Testis (tissue), 3 donors: Measurements from ENCODE around the gene RTCA. TPM values are rescaled to one million over a fixed set of nuclear protein-coding genes. Genes with fewer than 3 reads are reported as not detected.
"Not testable (repeated sequence)": the region's sequence is repeated elsewhere in the genome, so short reads cannot be mapped to it uniquely, and the experiment has no call there.

Source experiments
- DNase-seq: peaks from one replicate; pipeline ENCODE4 v3.0.0-alpha.2; 2019
- H3K27ac ChIP-seq, 2 donors: fragments of 200-600 bp; sonication (generic); one replicate each; pipeline ENCODE4 v1.5.1; 2019
- H3K27me3 ChIP-seq: fragments of 200-600 bp; sonication (generic); one replicate; pipeline ENCODE4 v1.5.1; 2019
- H3K36me3 ChIP-seq: fragments of 200-600 bp; sonication (generic); one replicate; pipeline ENCODE4 v1.5.1; 2017; ENCODE audit warnings: low read depth; ENCODE audit errors: missing control alignments
- H3K4me1 ChIP-seq: fragments of 200-600 bp; sonication (generic); one replicate; pipeline ENCODE4 v1.5.1; 2019
- H3K4me3 ChIP-seq, 2 donors: fragments of 200-600 bp; sonication (generic); one replicate each; pipeline ENCODE4 v1.5.1; 2017 to 2019
- H3K9me3 ChIP-seq: fragments of 200-600 bp; sonication (generic); one replicate; pipeline ENCODE4 v1.5.1; 2017
- CTCF ChIP-seq, 3 experiments: fragments of 450-650 bp in 2 of 3; fragments of 200-600 bp in 1 of 3; sonication (generic) in 1 of 3; IDR thresholded peaks; one replicate each; pipeline ENCODE4 v1.5.1; 2016 to 2019; ENCODE audit warnings: antibody characterized with exemption in 3 of 3, mild to moderate bottlenecking in 2 of 3, moderate library complexity in 1 of 3
- POLR2A ChIP-seq: fragments of 450-650 bp; IDR thresholded peaks from one replicate; pipeline ENCODE4 v1.6.1; 2017; ENCODE audit warnings: antibody characterized with exemption, mild to moderate bottlenecking, moderate library complexity
- WGBS, 2 donors: methylation state at CpG; one replicate each; pipeline ENCODE4 v1.1.5; 2018; 5-methylcytosine and 5-hydroxymethylcytosine counted together
- intact Hi-C: fragments of 100-400 bp; cut with DNase I; formaldehyde crosslinking; loops from one replicate; pipeline ENCODE4 v1.15.1; 2023; ENCODE audit warnings: low total_unique reads
- polyA plus RNA-seq: library from polyadenylated mRNA; stranded (reverse); fragments of 350-450 nt; fragmentation: Illumina TruSeq; extraction: RNeasy Lipid Tissue Mini Kit (QIAGEN cat#74804); gene quantifications from one replicate; pipeline ENCODE4 v1.2.3, GENCODE V29; 2014; ENCODE audit warnings: low read depth, low replicate concordance; ENCODE audit not compliant: insufficient read depth
- total RNA-seq, 2 donors: library from RNA; depleted of rRNA; stranded (reverse); fragments of >200 nt; gene quantifications; one replicate each; pipeline ENCODE4 v1.2.3, GENCODE V29; 2016

The RTCA gene
- total and polyA plus RNA-seq, 3 donors from 2014 or later, result 20.9 to 30.0 (median 24.2) TPM

- no peaks in the 10 kb centered on the region for H3K27me3 ChIP-seq
- intact Hi-C loops, result no loop called here
- no peaks in the 10 kb centered on the region for H3K9me3 ChIP-seq
- DNase-seq, result no peak
- TF ChIP-seq CTCF (IDR thresholded peaks at IDR 0.05), result no peak
- no peak for TF ChIP-seq POLR2A
- 53 to 78% methylated on average over 10 of the region's 10 CpGs for WGBS, 2 donors
- no peak overlapping the region for H3K27ac ChIP-seq
- no peaks in the 10 kb centered on the region for H3K36me3 ChIP-seq
- no peak overlapping the region for H3K4me3 ChIP-seq
- peaks cover 5% of the 10 kb centered on the region for H3K4me1 ChIP-seq
These were observed 12.5 kb upstream of the RTCA start for GRCh38 chr1:100253552-100253951.

- intact Hi-C loops, DNase-seq, H3K27me3 ChIP-seq, H3K9me3 ChIP-seq, H3K4me1 ChIP-seq, H3K4me3 ChIP-seq, H3K27ac ChIP-seq, H3K36me3 ChIP-seq: not testable (repeated sequence)
- 66 to 83% methylated on average over 5 of the region's 5 CpGs for WGBS, 2 donors
These were observed 9.7 kb upstream of the RTCA start for GRCh38 chr1:100256273-100256672.

- H3K27me3 ChIP-seq, H3K4me1 ChIP-seq, H3K27ac ChIP-seq, H3K4me3 ChIP-seq, intact Hi-C loops, DNase-seq, H3K9me3 ChIP-seq, H3K36me3 ChIP-seq: not testable (repeated sequence)
- whole genome bisulfite sequencing, 2 donors, result 79 to 87% methylated on average over 6 of the region's 6 CpGs
These were observed 7.6 kb upstream of the RTCA start for GRCh38 chr1:100258427-100258826.

GRCh38 chr1:100261686-100262085 lies 4.3 kb upstream of the RTCA start:
- Histone ChIP-seq H3K27ac (no peak overlapping the region), H3K9me3 (no peaks in the 10 kb centered on the region), H3K4me1 (no peaks in the 10 kb centered on the region), H3K27me3 (no peaks in the 10 kb centered on the region), H3K4me3 (no peak overlapping the region), H3K36me3 (no peaks in the 10 kb centered on the region)
- TF ChIP-seq CTCF (IDR thresholded peaks at IDR 0.05) (no peak), POLR2A (no peak)
- intact Hi-C loops, result no loop called here
- DNase-seq, result no peak

- H3K36me3 ChIP-seq, H3K4me1 ChIP-seq, DNase-seq, H3K4me3 ChIP-seq, H3K27me3 ChIP-seq, H3K27ac ChIP-seq, intact Hi-C loops, H3K9me3 ChIP-seq: not testable (repeated sequence)
- 92 to 96% methylated on average over 5 of the region's 5 CpGs for WGBS, 2 donors
These were observed 1.9 kb upstream of the RTCA start for GRCh38 chr1:100264081-100264480.

- no peaks in the 10 kb centered on the region for H3K9me3 ChIP-seq
- peak overlapping the region; percentile 72 to 83 for H3K27ac ChIP-seq
- intact Hi-C loops, result no loop called here
- TF ChIP-seq POLR2A (no peak), CTCF (IDR thresholded peaks at IDR 0.05) (no peak)
- H3K27me3 ChIP-seq, result no peaks in the 10 kb centered on the region
- peak overlapping the region; percentile 89 to 95 for H3K4me3 ChIP-seq
- 0 to 1% methylated on average over 12 of the region's 12 CpGs for WGBS, 2 donors
- no peak for DNase-seq
- peaks cover 7% of the 10 kb centered on the region for H3K4me1 ChIP-seq
- no peaks in the 10 kb centered on the region for H3K36me3 ChIP-seq
These were observed 470 bp upstream of the RTCA start for GRCh38 chr1:100265562-100265930.
